Fibroblast of mammary gland (primary cell): ENCODE results near the gene MEF2D.

Experiments
- DNase-seq: peaks from one replicate; pipeline ENCODE4 v3.0.0-alpha.2; 2010; ENCODE audit warnings: low read depth
- H3K4me3 ChIP-seq: 2 replicates; pipeline ENCODE4 v1.5.1; 2011; ENCODE audit warnings: low read depth, mild to moderate bottlenecking, low read length, moderate library complexity; ENCODE audit not compliant: control insufficient read depth
- CTCF ChIP-seq: conservative IDR thresholded peaks from 2 replicates; pipeline ENCODE4 v1.5.1; 2011; ENCODE audit warnings: low read depth, low read length, inconsistent platforms; ENCODE audit not compliant: control insufficient read depth, insufficient read depth

Gene MEF2D

GRCh38 chr1:156517748-156518147 lies 17.2 kb upstream of the MEF2D start:
- DNase-seq = peak; percentile 68
- no peak for TF ChIP-seq CTCF

GRCh38 chr1:156516821-156517220 lies 16.2 kb upstream of the MEF2D start:
- TF ChIP-seq CTCF = no peak
- H3K4me3 ChIP-seq = no peak overlapping the region
- no peak for DNase-seq

More at GRCh38 chr1:156517748-156518147, 17.2 kb upstream of the MEF2D start:
- no peak overlapping the region for H3K4me3 ChIP-seq

GRCh38 chr1:156515956-156516355 lies 15.4 kb upstream of the MEF2D start:
- no peak for TF ChIP-seq CTCF
- no peak overlapping the region for H3K4me3 ChIP-seq
- DNase-seq = no peak

GRCh38 chr1:156513185-156513584 lies 12.6 kb upstream of the MEF2D start:
- TF ChIP-seq CTCF = no peak
- H3K4me3 ChIP-seq = no peak overlapping the region
- DNase-seq = no peak

GRCh38 chr1:156511644-156512043 lies 11.1 kb upstream of the MEF2D start:
- no peak for TF ChIP-seq CTCF
- no peak overlapping the region for H3K4me3 ChIP-seq

GRCh38 chr1:156510709-156511108 lies 10.1 kb upstream of the MEF2D start:
- TF ChIP-seq CTCF = no peak
- peak; percentile 92 for DNase-seq
- no peak overlapping the region for H3K4me3 ChIP-seq

More at GRCh38 chr1:156511644-156512043, 11.1 kb upstream of the MEF2D start:
- peak; percentile 95 for DNase-seq

- TF ChIP-seq CTCF = no peak
- H3K4me3 ChIP-seq = no peak overlapping the region
- no peak for DNase-seq
These were observed 9.0 kb upstream of the MEF2D start for GRCh38 chr1:156509424-156510034.
